HG03460 (cell line): ENCODE measurements around the gene NKD1.
"Not testable (repeated sequence)": the region's sequence is repeated elsewhere in the genome, so short reads cannot be mapped to it uniquely, and the experiment has no call there.

Experiments used
- ATAC-seq: cut with Tn5 transposase; IDR thresholded peaks from one replicate; pipeline ENCODE4 v1.9.1; 2021; ENCODE audit not compliant: unreplicated experiment

Gene NKD1

DNA sequence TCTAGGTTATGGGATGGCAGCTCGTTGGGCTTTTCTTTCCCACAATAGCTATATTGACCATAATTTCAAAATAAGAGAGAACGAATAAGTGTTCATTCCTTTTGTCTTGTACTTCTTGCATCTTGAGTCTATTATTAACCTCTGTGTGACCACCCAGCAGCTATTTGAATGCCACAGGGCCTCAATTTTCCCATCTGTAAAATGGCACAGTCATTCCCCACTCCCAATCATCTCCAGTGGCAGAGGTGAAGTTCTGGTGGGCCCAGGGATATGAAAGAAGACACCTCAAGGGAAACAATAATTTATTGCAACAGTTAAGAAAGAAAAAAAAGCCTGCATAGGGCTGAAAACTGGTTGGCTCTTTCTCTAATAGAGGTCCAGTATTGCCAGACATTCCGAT, 28.6 kb upstream of the NKD1 start:
- no peak for ATAC-seq

DNA sequence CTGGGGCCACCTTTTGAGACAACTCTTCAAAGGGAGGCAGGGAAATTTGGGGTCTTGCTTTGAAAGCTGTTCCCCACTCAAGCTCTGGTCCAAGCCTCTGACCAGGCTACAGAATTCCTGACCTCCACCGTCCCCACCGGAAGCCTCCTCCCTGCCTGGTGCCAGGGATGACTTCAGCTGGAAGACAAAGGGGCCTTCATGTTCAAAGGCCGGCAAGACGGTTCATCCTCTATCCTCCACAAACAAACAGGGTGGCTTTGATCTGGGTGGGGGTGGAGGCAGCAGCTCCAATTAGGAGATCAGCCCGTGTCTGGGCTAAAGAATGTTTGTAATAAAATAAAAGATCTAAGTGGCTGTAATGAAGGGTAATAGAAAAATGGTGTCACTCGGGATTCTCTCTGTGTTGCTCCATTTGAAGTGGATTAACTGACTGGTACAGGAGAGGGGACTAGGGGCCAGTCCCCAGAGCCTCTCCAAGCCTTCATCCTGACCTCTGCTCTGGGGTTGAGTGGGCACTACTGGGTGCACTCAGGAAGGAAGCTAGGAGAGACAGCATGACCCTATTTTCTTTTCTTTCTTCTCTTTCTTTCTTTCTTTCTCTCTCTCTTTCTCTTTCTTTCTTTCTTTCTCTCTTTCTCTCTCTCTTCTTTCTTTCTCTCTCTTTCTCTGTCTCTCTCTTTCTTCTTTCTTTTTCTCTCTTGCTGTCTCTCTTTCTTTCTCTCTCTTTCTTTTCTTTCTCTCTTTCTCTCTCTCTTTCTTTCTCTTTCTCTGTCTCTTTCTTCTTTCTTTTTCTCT, 27.5 kb upstream of the NKD1 start:
- no peak for ATAC-seq

GRCh38 chr16:50521246-50521900, 26.8 kb upstream of the NKD1 start:
- ATAC-seq, result no peak

DNA sequence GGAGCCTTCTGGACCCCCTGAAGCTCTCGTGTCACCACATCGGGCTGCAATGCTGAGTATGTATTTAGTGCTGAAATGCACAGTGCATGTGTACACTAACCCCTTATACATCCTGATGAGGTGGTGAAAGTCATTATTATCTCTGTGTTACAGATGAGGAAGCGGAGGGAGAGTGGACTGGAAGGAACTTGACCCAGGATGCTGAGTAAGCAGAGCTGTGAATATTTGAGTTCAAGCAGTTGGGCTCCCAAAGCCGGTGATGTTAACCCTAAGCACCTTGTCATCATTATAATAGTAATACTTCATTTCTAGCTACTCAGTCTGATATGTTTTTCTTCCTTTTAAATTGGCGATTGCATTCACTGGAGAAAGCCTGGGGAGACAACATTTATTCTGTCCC, 25.9 kb upstream of the NKD1 start:
- no peak for ATAC-seq

- no peak for ATAC-seq
Measured at GRCh38 chr16:50523710-50524109, 24.5 kb upstream of the NKD1 start.

- ATAC-seq, result no peak
Measured at GRCh38 chr16:50525262-50525661, 22.9 kb upstream of the NKD1 start.

DNA sequence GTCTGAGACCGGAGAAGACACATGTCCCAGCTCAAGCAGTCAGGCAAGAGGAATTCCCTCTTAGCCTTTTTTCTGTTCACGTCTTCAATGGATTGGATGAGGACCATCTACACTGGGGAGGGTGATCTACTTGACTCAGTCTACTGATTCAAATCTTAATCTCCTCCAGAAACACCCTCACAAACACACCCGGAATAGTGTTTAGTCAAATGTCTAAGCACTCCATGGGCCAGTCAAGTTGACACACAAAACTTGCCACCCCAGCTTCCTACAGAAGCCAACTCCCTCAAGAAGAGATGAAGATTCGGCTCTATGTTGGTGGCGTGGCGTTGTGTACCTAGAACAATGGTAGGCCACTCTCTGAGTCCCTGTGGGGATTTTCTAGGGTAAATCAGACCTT, 22.5 kb upstream of the NKD1 start:
- no peak for ATAC-seq

DNA sequence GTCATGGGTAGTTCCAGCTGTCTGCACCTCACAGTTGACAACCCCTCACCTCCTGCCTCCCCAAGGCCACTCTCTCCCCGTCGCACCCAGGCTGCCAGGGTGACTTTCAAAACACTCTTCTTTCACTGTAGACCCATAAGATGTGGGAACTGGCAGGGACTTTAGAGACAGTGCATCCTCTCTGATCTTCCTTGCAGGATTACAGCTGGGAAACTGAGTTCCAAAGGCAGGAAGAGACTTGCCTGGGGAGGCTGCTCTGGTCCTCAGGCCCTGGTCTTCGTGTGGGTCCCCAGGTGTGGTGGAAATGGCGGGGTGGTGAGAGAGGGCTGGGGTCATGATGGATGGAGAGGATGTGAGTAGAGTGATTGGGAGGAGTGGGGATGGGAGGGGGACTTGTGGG, 21.9 kb upstream of the NKD1 start:
- ATAC-seq, result no peak

- ATAC-seq, result no peak
Measured at GRCh38 chr16:50526796-50527195, 21.4 kb upstream of the NKD1 start.

- no peak for ATAC-seq
Measured at GRCh38 chr16:50528820-50529219, 19.4 kb upstream of the NKD1 start.

DNA sequence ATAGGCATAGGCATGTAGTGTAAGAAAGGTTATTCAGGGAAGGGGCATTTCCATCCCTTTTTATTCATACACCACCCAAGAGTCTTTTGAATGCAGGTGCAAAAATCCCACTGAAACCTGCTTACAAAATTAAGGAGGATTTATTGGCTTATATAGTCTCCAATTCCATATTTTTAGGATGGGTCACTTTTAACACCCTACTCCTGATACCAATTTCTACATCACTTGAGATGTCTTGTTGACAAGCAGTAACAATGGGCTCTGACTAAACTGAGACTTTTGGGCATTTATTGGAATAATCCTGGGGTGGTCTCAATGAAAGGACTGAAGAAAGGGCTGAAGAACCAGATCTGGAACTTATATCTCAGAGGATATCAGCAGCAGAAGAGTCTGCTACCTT, 18.9 kb upstream of the NKD1 start:
- no peak for ATAC-seq

GRCh38 chr16:50530277-50531236, 17.6 kb upstream of the NKD1 start:
- ATAC-seq, result no peak

DNA sequence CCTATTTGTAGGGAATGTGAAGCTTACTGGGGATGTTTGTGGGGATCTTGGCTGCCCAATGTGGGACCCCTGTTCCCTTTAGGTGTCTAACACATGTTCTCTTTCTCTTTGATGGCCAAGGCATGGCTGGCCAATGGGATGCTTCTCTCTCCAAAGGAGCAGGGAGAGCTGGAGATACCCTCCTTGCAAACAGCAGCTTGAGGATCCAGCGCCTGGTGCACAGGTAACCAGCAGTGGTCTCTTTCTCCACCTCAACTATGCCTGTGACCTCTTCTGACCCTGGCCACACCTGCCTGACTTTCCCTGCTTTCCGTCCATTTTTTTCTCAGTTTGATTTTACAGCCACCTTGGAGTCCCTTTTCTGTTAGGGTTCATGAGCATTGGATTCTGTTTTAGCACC, 16.8 kb upstream of the NKD1 start:
- no peak for ATAC-seq

DNA sequence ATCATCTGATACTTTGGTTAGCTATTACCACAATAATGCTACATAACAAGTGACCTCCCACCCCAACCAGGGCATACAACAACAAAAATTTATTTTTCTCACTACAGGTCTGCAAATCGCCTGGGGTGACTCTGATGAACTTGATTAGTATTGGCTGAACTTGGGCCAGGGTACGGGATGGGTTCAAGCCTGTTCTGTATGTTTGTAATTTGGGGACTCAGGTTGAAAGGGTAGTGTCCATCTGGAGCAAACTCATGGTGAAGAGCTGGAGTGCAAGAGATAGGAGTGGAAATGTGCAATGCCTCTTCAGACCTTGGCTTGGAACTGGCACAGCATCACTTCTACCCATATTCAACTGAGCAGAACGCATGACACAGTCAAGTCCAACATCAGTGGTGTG, 16.3 kb upstream of the NKD1 start:
- no peak for ATAC-seq

- no peak for ATAC-seq
Measured at GRCh38 chr16:50532576-50532975, 15.6 kb upstream of the NKD1 start.

- ATAC-seq, result no peak
Measured at GRCh38 chr16:50533317-50533716, 14.9 kb upstream of the NKD1 start.

- ATAC-seq, result no peak
Measured at GRCh38 chr16:50534091-50534490, 14.1 kb upstream of the NKD1 start.

DNA sequence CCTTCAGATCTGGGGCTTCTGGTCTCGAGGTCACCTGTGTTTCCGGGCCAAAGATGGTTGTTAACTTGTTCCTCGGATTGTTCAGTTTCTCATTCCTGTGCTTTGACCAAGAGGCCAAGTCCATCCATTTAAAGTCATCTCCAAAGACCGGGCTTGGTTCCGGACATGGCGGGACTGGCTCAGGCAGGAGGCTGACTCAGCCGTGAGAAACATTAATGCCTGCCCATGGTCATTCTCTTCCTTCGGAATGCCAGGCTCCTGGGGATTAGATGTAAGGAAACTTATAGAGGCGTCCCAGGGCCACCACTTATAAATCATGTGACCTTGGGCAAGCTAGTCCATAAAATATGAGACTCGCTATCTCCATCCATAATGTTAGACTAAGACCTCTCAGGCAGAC, 13.6 kb upstream of the NKD1 start:
- ATAC-seq, result no peak

DNA sequence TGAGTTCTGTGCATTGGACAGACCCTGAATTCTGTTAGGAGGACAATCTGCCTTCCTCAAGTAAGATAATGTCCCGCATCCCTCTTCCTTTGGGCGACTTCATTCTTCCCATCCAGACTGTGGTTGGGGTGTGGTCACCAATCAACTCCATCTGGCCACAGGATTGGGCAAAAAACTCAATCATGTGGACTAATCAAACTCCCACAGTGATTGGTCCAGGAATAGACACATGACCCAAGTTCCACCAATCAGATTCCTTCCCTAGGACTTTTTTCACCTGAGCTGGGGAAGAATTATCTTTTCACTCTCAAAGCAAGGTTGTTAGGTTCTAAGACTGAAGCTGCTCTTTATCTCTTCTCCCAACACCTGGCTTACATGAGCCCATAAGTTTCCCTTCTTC, 13.2 kb upstream of the NKD1 start:
- no peak for ATAC-seq

- no peak for ATAC-seq
Measured at GRCh38 chr16:50535506-50536257, 12.5 kb upstream of the NKD1 start.

GRCh38 chr16:50536258-50536645, 11.9 kb upstream of the NKD1 start:
- not testable (repeated sequence) for ATAC-seq
